ENCODE data around the gene CELF5.
A peak's percentile ranks its signal among the peaks of the same experiment; 100 is the strongest.

CELF5 gene

GRCh38 chr19:3274245-3274941, 49.9 kb downstream of the CELF5 start:
- no peak for DNase-seq (ENCODE audit: low read depth)
- TF ChIP-seq, protein P1, sequence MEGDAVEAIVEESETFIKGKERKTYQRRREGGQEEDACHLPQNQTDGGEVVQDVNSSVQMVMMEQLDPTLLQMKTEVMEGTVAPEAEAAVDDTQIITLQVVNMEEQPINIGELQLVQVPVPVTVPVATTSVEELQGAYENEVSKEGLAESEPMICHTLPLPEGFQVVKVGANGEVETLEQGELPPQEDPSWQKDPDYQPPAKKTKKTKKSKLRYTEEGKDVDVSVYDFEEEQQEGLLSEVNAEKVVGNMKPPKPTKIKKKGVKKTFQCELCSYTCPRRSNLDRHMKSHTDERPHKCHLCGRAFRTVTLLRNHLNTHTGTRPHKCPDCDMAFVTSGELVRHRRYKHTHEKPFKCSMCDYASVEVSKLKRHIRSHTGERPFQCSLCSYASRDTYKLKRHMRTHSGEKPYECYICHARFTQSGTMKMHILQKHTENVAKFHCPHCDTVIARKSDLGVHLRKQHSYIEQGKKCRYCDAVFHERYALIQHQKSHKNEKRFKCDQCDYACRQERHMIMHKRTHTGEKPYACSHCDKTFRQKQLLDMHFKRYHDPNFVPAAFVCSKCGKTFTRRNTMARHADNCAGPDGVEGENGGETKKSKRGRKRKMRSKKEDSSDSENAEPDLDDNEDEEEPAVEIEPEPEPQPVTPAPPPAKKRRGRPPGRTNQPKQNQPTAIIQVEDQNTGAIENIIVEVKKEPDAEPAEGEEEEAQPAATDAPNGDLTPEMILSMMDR (conservative IDR thresholded peaks at IDR 0.05; ENCODE audit: low read depth, low read length), result no peak
- H3K4me3 ChIP-seq (ENCODE audit: low read depth, low read length), result no peak overlapping the region

- H3K4me3 ChIP-seq (ENCODE audit: low read depth, low read length), result peak overlapping the region; percentile 44
- peak; percentile 12 for DNase-seq (ENCODE audit: low read depth)
- TF ChIP-seq, protein P1 (conservative IDR thresholded peaks at IDR 0.05; ENCODE audit: low read depth, low read length), result peak; percentile 51
Observed at GRCh38 chr19:3274942-3275582, 50.6 kb downstream of the CELF5 start.

- TF ChIP-seq, protein P1 (conservative IDR thresholded peaks at IDR 0.05; ENCODE audit: low read depth, low read length), result no peak
- peak overlapping the region; percentile 44 for H3K4me3 ChIP-seq (ENCODE audit: low read depth, low read length)
- peak; percentile 84 for DNase-seq (ENCODE audit: low read depth)
Observed at GRCh38 chr19:3275583-3276340, 51.3 kb downstream of the CELF5 start.

- H3K4me3 ChIP-seq (ENCODE audit: low read depth, low read length), result no peak overlapping the region
- DNase-seq (ENCODE audit: low read depth), result peak; percentile 4
- TF ChIP-seq, protein P1 (conservative IDR thresholded peaks at IDR 0.05; ENCODE audit: low read depth, low read length), result no peak
Observed at GRCh38 chr19:3276341-3276799, 51.9 kb downstream of the CELF5 start.

DNA sequence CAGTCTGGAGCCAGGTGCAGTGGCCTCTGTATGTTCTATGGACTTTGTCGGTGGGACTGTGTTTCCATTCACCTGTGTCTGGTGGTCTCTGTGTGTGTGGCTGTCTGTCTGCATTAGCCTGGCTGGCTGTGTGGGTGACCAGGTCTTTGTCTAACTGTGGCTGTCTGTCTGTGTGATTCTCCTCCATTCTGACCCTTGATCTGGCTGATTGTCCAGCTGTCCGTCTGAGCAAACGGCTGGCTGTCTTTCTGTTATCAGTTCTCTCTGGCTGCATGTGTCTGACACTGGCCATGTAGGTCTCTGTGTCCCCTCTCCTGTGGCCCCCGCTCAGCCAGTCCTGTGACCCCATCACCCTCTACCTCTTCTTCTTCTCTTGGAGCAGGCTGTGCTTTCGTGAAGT, 53.2 kb downstream of the CELF5 start:
- TF ChIP-seq, protein P1 (conservative IDR thresholded peaks at IDR 0.05; ENCODE audit: low read depth, low read length), result no peak
- no peak for DNase-seq (ENCODE audit: low read depth)
- H3K4me3 ChIP-seq (ENCODE audit: low read depth, low read length), result no peak overlapping the region

GRCh38 chr19:3278294-3278693, 53.8 kb downstream of the CELF5 start:
- TF ChIP-seq, protein P1 (conservative IDR thresholded peaks at IDR 0.05; ENCODE audit: low read depth, low read length), result no peak
- H3K4me3 ChIP-seq (ENCODE audit: low read depth, low read length), result no peak overlapping the region
- no peak for DNase-seq (ENCODE audit: low read depth)

All from choroid plexus epithelial cell (primary cell).